COLO668 (cell line): Measurements from ENCODE around the gene SSB.
"Not testable (repeated sequence)": the region's sequence is repeated elsewhere in the genome, so short reads cannot be mapped to it uniquely, and the experiment has no call there.

Source experiments
- DNase-seq: peaks from one replicate; lab custom pipeline; 2025; ENCODE audit not compliant: unreplicated experiment; lab: John Stamatoyannopoulos, UW

The SSB gene

DNA sequence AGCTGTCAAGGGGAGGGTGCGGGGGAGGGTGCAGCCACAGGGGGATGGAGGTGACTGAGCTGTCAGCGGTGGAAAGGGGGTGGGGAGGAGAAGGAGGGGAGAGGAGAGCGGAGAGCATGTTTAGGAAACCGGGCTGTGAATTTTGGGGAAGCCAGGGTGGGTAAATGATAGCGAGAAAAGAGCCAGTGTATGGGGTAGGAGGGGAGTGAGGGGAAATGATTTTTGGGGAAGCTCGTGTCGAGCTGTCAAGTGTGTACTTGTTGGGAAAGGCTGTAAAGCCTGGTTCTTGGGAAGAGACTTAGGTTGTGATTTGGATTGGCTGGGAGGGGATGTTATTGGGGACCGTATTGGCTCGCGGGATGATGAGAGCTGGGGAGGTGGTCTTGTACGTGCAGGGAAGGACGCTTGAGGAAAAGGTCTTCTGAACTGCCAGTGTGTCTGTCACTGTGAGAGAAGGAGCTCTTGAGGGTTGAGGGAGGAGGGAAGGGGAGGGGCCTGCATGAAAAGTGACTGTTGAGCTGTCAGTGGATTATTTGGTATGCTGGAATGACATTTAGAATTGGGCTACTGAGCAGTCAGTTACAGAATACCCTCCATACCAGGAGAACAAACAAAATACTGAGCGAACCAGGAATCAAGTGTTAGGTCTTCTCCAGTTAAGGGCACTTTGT lies 29.6 kb downstream of the SSB start:
- DNase-seq: peak; percentile 21

DNA sequence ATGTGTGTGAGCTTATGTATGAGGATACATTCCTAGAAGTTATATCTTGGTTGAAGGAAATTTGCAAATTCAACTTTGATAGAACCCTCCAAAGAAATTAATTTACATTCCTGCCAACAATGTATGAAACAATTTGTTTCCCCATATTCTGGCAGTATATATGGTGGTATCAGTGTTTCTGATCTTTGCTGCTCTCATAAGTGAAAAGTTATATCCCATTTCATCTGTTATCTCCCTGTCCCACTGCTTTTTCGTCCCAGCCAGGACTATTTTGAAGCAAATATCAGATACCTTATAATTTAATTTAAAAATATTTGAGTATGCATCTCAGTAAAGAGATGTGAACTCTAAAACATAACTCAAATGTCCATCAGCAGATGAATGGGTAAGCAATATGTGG lies 35.7 kb downstream of the SSB start:
- no peak for DNase-seq

DNA sequence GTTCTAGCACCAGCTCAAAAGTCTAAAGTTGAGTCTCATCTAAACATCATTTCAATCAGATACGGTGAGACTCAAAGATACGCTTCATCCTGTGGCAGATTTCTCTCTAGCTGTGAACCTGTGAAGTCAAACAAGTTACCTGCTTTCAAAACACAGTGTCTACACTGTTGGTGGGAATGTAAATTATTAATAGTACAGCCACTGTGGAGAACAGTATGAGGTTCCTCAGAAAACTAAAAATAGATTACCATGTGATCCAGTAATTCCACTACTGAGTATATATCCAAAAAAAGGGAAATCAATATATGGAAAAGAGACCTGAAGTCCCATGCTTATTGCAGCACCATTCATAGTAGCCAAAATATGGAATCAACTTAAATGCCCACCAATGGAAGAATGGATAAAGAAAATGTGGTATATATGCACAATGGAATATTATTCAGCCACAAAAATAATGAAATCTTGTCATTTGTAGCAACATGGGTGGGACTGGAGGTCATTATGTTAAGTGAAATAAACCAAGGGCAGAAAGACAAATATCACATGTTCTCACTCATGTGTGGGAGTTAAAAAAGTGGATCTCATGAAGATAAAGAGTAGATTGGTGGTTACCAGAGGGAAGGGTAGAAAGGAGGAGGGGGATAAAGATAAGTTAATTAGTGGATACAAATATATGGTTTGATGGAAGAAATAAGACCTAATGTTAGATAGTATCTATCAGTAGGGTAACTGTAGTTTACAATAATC lies 40.2 kb downstream of the SSB start:
- DNase-seq: no peak

DNA sequence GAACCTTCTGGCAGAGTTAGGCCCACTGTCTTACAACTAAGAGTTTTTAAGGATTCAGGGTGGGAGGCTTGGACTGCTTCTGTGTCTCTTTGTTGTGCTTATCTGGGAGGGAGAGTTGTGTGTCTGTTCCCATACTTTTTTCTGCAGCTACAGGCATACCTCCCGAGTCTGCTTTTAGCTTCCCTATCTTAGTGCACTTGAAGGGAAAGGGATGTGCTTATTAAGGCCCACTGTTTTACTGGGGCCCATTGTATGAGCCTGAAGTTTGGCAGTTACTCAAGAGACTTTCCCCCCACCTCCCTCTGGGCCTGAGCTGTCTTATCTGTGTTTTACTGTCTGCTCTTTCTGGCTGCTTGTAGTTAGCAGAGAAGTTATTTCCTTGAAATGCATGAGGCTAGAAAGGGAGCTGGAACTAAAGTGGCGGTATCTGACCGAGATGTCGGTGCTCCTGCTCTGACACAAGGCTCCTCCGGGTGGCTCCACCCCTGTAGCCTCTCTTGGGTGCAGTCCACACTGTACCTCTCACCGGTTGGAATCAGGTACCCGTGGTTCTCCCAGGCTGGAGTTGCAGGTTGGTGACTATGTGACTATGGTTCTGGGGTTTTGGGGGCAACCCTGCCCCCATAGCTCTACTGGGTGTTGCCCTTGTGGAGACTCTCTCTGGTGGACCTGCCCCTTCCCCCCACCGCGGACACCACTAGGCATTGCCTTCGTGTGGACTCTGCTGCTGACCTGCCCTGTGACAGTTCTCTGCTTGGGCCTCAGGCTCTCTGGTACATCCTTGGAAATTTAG lies 41.5 kb downstream of the SSB start:
- DNase-seq: no peak

DNA sequence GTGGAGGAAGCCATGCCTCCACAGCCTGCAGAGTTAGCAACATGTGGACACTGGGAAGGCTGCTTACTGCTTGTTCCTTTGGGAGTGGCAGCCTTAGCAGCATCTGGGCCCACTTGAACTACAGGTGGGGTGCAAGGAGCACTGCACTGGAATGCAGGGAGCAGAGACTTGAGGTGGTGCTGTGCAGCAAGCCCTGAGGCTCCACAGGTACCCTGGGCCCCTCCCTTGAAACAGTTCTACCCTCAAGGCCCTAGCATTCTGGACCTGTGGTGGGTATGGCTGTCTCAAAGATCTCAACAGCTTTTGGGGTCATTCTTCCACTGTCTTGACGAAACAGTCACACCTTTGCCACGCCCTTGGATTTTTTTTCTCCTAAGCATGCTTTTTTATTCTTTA lies 42.1 kb downstream of the SSB start:
- no peak for DNase-seq

DNA sequence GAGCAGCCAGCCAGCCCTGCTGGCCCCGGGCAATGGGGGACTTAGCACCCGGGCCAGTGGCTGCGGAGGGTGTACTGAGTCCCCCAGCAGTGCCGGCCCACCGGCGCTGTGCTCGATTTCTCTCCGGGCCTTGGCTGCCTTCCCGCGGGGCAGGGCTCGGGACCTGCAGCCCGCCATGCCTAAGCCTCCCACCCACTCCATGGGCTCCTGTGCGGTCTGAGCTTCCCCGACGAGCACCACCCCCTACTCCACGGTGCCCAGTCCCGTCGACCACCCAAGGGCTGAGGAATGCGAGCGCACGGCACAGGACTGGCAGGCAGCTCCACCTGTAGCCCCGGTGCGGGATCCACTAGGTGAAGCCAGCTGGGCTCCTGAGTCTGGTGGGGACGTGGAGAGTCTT lies 43.0 kb downstream of the SSB start:
- not testable (repeated sequence) for DNase-seq

DNA sequence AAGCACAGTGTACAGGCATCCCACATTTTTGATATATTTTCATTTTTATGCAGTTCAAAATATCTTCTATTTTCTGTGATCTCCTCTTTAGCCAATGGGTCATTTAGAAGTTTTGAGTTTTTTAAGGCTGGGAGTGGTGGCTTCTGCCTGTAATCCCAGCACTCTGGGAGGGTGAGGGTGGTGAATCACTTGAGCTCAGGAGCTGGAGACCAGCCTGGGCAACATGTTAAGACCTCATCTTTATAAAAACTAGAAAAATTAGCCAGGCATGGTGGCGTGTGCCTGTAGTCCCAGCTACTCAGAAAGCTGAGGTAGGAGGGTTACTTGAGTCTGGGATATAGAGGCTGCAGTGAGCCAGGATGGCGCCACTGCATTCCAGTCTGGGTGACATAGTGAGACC lies 46.3 kb downstream of the SSB start:
- no peak for DNase-seq

DNA sequence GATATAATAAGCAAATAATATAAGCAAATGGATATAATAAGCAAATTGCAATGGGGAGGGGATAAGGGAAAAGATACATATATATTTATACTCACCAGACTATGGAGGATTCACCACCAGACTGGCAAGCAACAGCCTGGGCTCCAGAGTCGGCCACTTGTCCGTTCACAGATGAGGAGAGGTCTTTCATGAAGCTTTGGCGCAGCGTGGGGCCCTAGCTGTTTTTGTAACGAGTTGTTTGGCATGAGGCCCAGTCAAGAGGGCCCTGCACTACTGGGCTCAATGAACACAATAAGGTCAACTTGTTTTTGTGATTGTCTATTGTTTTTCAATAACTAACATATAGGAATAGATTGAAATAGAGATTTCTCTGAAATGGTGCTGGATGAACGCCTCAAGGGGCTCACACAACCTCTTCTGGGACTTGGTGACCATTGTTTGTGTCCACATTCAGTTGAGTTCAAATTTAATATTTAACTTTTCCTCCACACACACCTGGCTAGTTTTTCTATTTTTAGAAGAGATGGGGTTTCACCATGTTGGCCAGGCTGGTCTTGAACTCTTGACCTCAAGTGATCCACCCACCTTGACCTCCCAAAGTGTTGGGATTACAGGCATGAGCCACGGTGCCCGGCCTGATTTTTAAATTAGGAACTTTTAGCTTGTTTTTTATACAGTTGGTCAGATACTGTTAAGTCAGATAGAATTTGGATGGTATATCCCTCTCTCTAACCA lies 50.5 kb downstream of the SSB start:
- peak; percentile 55 for DNase-seq

DNA sequence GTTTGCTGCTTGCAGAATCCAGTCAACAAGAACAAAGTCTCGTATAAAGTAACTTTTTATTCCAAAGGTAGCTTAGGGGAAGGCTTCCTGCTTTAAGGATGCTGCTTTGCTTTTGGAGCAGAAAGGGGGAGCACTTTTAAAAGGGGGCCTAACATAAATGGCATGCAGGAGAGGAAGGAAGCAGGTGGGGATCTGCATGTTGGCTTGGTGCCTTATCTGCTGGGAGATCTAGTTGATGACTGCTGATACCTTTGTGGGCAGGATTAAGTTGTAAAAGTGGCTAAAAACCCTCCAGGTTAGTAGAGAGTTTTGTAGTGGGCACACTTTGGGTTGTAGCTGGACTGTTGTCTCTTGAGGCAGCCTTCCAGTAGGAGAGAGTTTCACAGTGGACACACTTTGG lies 51.0 kb downstream of the SSB start:
- peak; percentile 6 for DNase-seq

DNA sequence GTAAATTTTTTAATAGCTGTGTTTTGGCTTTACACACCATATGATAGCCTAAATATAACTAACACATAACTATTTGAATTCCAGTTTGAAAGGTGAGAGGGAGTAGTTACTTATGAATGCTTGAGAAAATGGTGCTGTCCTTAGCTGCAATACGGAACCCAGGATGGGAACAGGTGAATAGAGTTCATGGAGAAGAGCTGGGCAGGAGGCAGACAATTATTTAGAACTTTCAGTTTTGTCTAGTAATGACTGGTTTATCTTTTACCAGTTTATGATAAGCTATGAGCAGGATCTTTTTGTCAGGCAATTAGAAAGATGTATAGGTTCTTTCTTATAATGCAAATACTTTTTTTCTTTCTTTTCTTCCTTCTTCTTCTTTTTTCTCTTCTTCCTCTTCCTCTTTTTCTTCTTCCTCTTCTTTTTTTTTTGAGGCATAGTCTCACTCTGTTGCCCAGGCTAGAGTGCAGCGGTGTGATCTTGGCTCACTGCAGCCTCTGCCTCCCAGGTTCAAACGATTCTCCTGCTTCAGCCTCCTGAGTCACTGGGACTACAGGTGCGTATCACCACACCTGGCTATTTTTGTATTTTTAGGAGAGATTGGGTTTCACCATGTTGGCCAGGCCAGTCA lies 54.5 kb downstream of the SSB start:
- no peak for DNase-seq

DNA sequence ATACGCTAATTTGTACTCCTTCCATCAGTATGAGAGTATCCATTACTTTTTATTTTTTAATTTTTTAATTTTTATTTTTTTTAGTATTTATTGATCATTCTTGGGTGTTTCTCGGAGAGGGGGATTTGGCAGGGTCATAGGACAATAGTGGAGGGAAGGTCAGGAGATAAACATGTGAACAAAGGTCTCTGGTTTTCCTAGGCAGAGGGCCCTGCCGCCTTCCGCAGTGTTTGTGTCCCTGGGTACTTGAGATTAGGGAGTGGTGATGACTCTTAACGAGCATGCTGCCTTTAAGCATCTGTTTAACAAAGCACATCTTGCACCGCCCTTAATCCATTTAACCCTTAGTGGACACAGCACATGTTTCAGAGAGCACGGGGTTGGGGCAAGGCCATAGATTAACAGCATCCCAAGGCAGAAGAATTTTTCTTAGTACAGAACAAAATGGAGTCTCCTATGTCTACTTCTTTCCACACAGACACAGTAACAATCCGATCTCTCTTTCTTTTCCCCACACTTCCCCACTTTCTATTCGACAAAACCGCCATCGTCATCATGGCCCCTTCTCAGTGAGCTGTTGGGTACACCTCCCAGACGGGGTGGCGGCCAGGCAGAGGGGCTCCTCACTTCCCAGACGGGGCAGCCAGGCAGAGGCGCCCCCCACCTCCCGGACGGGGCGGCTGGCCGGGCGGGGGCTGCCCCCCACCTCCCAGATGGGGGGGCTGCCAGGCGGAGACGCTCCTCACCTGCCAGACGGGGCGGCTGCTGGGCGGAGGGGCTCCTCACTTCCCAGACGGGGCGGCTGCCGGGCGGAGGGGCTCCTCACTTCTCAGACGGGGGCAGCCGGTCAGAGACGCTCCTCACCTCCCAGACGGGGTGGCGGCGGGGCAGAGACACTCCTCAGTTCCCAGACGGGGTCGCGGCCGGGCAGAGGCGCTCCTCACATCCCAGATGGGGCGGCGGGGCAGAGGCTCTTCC lies 56.9 kb downstream of the SSB start:
- not testable (repeated sequence) for DNase-seq

DNA sequence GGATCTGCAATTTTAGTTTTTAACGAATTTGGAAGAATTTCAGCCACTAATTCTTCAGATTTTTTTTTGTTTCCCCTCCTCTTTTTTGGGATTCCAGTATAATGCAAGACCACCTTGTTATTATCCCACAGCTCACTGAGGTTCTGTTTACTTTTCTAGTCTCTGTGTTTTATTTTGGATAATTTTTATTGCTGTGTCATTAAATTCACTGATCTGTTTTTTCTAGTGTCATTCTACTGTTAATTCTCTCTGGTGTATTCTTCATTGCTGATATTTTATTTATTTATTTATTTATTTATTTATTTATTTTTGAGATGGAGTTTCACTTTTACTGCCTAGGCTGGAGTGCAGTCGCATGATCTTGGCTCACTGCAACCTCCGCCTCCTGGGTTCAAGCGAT lies 60.8 kb downstream of the SSB start:
- DNase-seq: no peak

DNA sequence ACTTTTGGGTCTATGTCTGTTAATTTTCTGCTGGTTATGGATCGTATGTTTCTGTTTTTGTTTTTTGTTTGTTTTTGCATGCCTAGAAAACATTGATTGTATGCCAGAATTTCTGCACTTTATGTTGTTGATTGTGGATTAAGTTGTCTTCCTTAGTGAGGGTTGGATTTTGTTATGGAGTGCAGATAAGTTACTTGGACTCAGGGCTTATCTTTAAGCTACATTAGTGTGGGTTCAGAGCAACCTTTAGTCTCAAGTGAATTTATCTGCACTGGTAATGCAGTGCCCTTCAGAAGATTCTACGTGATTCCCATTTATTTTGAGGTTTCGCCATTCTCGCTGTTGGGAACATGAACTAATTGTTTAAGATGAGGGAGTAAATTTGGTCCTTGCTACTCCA lies 61.5 kb downstream of the SSB start:
- DNase-seq: no peak
